B cell (primary cell): Measurements from ENCODE around the gene CTIF. TPM values are rescaled to one million over a fixed set of nuclear protein-coding genes. Genes with fewer than 3 reads are reported as not detected.

Experiments used
- ATAC-seq: fragments of 200-7000 bp; cut with Tn5 transposase; one replicate; pipeline ENCODE4 v1.10.0; 2021; ENCODE audit warnings: low read depth, mild to moderate bottlenecking, moderate number of reproducible peaks, moderate library complexity
- CTCF ChIA-PET: fragments of 350-600 bp; sonication (Branson Sonifier 250); formaldehyde crosslinking; loops from one replicate; lab custom pipeline; 2021; ENCODE audit warnings: antibody characterized with exemption, inconsistent platforms; lab: Charles Lee
- POLR2A ChIA-PET: fragments of 350-600 bp; sonication (Branson Sonifier 250); formaldehyde crosslinking; loops from one replicate; lab custom pipeline; 2021; ENCODE audit warnings: antibody characterized with exemption; lab: Charles Lee
- DNase-seq: peaks from one replicate; pipeline ENCODE4 v3.0.0; 2013
- H2AFZ ChIP-seq: 2 replicates; pipeline ENCODE4 v1.6.1; 2012; ENCODE audit warnings: mild to moderate bottlenecking, low read depth, low read length; ENCODE audit not compliant: insufficient read depth, poor library complexity, severe bottlenecking
- H3K27ac ChIP-seq, 2 donors: 1 replicate in 1 of 2; 2 replicates in 1 of 2; pipeline ENCODE4 v1.5.1; 2012 to 2013; ENCODE audit warnings: low read length in 2 of 2, mild to moderate bottlenecking in 2 of 2, moderate library complexity in 1 of 2
- H3K27me3 ChIP-seq, 4 experiments: fragments of 200-600 bp in 1 of 4; sonication (generic) in 1 of 4; replicated peaks in 1 of 4; 1 replicate in 2 of 4; 2 replicates in 2 of 4; pipeline versions ENCODE4 v1.6.1 to v1.7.0; 2013 to 2016; ENCODE audit warnings: low read length in 3 of 4, mild to moderate bottlenecking in 2 of 4, mixed read lengths in 1 of 4, moderate library complexity in 1 of 4; ENCODE audit not compliant: insufficient read depth in 4 of 4, control insufficient read depth in 3 of 4; ENCODE audit errors: control extremely low read depth in 1 of 4
- H3K36me3 ChIP-seq, 2 experiments: replicated peaks in 1 of 2; 1 replicate in 1 of 2; 2 replicates in 1 of 2; pipeline versions ENCODE4 v1.6.1 to v1.7.1; 2013; ENCODE audit warnings: low read length in 1 of 2; ENCODE audit not compliant: insufficient read depth in 2 of 2, control insufficient read depth in 1 of 2; ENCODE audit errors: control extremely low read depth in 1 of 2, extremely low read depth in 1 of 2
- H3K4me1 ChIP-seq, 2 donors: fragments of 200-600 bp in 1 of 2; sonication (generic) in 1 of 2; 1 replicate in 1 of 2; 2 replicates in 1 of 2; pipeline versions ENCODE4 v1.5.1 to v1.6.1; 2013 to 2017; ENCODE audit warnings: low read length in 2 of 2; ENCODE audit not compliant: control insufficient read depth in 2 of 2, insufficient read depth in 2 of 2
- H3K4me2 ChIP-seq: replicated peaks from 2 replicates; pipeline ENCODE3; 2012; ENCODE audit warnings: mild to moderate bottlenecking, low read depth, low read length; ENCODE audit not compliant: poor library complexity, severe bottlenecking
- H3K4me3 ChIP-seq, 5 experiments: fragments of 200-600 bp in 1 of 5; sonication (generic) in 1 of 5; 1 replicate in 3 of 5; 2 replicates in 2 of 5; pipeline versions ENCODE4 v1.5.1 to v1.7.0; 2011 to 2016; ENCODE audit warnings: low read length in 4 of 5, mild to moderate bottlenecking in 4 of 5, low read depth in 2 of 5, control low read depth in 1 of 5, moderate library complexity in 1 of 5; ENCODE audit not compliant: insufficient read depth in 1 of 5; ENCODE audit errors: control extremely low read depth in 1 of 5, extremely low read depth in 1 of 5
- H3K79me2 ChIP-seq: fragments of 200-600 bp; sonication (generic); one replicate; pipeline ENCODE4 v1.6.0; 2016; ENCODE audit warnings: low read length; ENCODE audit not compliant: control insufficient read depth, insufficient read depth
- H3K9ac ChIP-seq: fragments of 200-600 bp; sonication (generic); 2 replicates; pipeline ENCODE4 v1.6.1; 2017; ENCODE audit warnings: mild to moderate bottlenecking, low read length, moderate library complexity
- H3K9me3 ChIP-seq, 3 donors: one replicate each; pipeline versions ENCODE4 v1.6.1 to v1.7.1; 2013; ENCODE audit warnings: low read length in 2 of 3; ENCODE audit not compliant: control insufficient read depth in 2 of 3, insufficient read depth in 1 of 3; ENCODE audit errors: control extremely low read depth in 1 of 3
- H4K20me1 ChIP-seq: 2 replicates; pipeline ENCODE4 v1.6.0; 2012; ENCODE audit warnings: mild to moderate bottlenecking, low read length; ENCODE audit not compliant: insufficient read depth, control insufficient read depth, poor library complexity, severe bottlenecking
- H3K27ac Mint-ChIP-seq: one replicate; pipeline ENCODE4 v1.8.0; 2021; ENCODE audit warnings: mixed read lengths
- H3K27me3 Mint-ChIP-seq: one replicate; pipeline ENCODE4 v1.8.0; 2021; ENCODE audit warnings: mixed read lengths
- H3K4me1 Mint-ChIP-seq: one replicate; pipeline ENCODE4 v1.8.0; 2021; ENCODE audit warnings: mixed read lengths
- H3K4me3 Mint-ChIP-seq: one replicate; pipeline ENCODE4 v1.8.0; 2021; ENCODE audit warnings: mixed read lengths
- H3K9me3 Mint-ChIP-seq: one replicate; pipeline ENCODE4 v1.8.0; 2022; ENCODE audit warnings: mixed read lengths; ENCODE audit not compliant: insufficient read depth
- CTCF ChIP-seq: fragments of 200-600 bp; IDR thresholded peaks from one replicate; pipeline ENCODE4 v1.8.0; 2022; ENCODE audit warnings: antibody characterized with exemption, mild to moderate bottlenecking
- EZH2 ChIP-seq: IDR thresholded peaks from 2 replicates; pipeline ENCODE4 v1.6.1; 2012; ENCODE audit warnings: borderline replicate concordance, low read depth, mild to moderate bottlenecking, moderate library complexity, low read length; ENCODE audit not compliant: insufficient read depth, poor library complexity, severe bottlenecking
- WGBS: methylation state at CpG from one replicate; pipeline ENCODE4 v1.1.5; 2013; ENCODE audit warnings: missing lambda C conversion rate; ENCODE audit not compliant: insufficient coverage; 5-methylcytosine and 5-hydroxymethylcytosine counted together
- intact Hi-C: fragments of 100-400 bp; cut with micrococcal nuclease; formaldehyde crosslinking; loops from one replicate; pipeline ENCODE4 v1.10.0; 2022
- polyA plus RNA-seq: library from polyadenylated mRNA; depleted of rRNA; stranded (reverse); fragments of >200 nt; gene quantifications from 2 replicates; pipeline ENCODE4 v1.2.3, GENCODE V29; 2012
- total RNA-seq, 2 donors: library from RNA; stranded (reverse); fragments of 120-200 nt in 1 of 2; gene quantifications; 1 replicate in 1 of 2; 2 replicates in 1 of 2; pipeline versions ENCODE4 v1.2.3 to v1.2.4, GENCODE V29; 2013 to 2022

CTIF gene
- total and polyA plus RNA-seq, 2 donors (not counting 1 experiment from before 2014, with no cell fraction given): 3.6 to 16.2 TPM

GRCh38 chr18:48825101-48825745 lies 286.4 kb downstream of the CTIF start:
- intact Hi-C loops: no loop called here
- Histone ChIP-seq H3K79me2 (no peaks in the 10 kb centered on the region), H3K27ac (no peak overlapping the region), H3K4me2 (no peak overlapping the region), H3K27me3 (no peaks in the 10 kb centered on the region), H3K36me3 (no peaks in the 10 kb centered on the region), H3K9me3 (peaks cover 0 to 1% (median 0%) of the 10 kb centered on the region in 3 donors), H2AFZ (no peak overlapping the region), H3K4me1 (peaks cover 12 to 13% of the 10 kb centered on the region in 2 donors), H3K4me3 (no peak overlapping the region), H3K9ac (no peak overlapping the region), H4K20me1 (no peaks in the 10 kb centered on the region)
- CTCF ChIA-PET: interaction anchor here (0.7 to 1.2 kb wide), 2 partner anchors 12 to 127 kb away, joined by 3 to 4 read pairs; no protein-coding TSS in a partner anchor
- POLR2A ChIA-PET: no interaction called here
- H3K9me3 Mint-ChIP-seq: peaks cover 5% of the 10 kb centered on the region
- no peak for TF ChIP-seq CTCF
- TF ChIP-seq EZH2: no peak
- WGBS: 94% methylated on average over 2 of the region's 6 CpGs
- H3K27me3 Mint-ChIP-seq: no peaks in the 10 kb centered on the region
- peaks cover 18% of the 10 kb centered on the region for H3K4me1 Mint-ChIP-seq
- H3K27ac Mint-ChIP-seq: no peak overlapping the region
- H3K4me3 Mint-ChIP-seq: no peak overlapping the region
- no peak for ATAC-seq
- DNase-seq: no peak

GRCh38 chr18:48826271-48826670 lies 287.4 kb downstream of the CTIF start:
- no peaks in the 10 kb centered on the region for H3K79me2 ChIP-seq
- Mint-ChIP-seq H3K4me1 (peaks cover 7% of the 10 kb centered on the region), H3K4me3 (no peak overlapping the region), H3K9me3 (peaks cover 5% of the 10 kb centered on the region), H3K27ac (no peak overlapping the region), H3K27me3 (no peaks in the 10 kb centered on the region)
- H3K36me3 ChIP-seq: no peaks in the 10 kb centered on the region
- CTCF ChIA-PET: interaction anchor here (0.7 kb wide), 1 partner anchor 126 kb away, joined by 3 read pairs; no protein-coding TSS in a partner anchor
- no peak for TF ChIP-seq CTCF
- TF ChIP-seq EZH2: no peak
- H3K9ac ChIP-seq: no peak overlapping the region
- intact Hi-C loops: no loop called here
- H4K20me1 ChIP-seq: no peaks in the 10 kb centered on the region
- no peak overlapping the region for H3K4me2 ChIP-seq
- POLR2A ChIA-PET: no interaction called here
- H2AFZ ChIP-seq: no peak overlapping the region
- no peak overlapping the region for H3K4me3 ChIP-seq
- H3K9me3 ChIP-seq: peaks cover 0 to 1% (median 0%) of the 10 kb centered on the region in 3 donors
- ATAC-seq (no peak), DNase-seq (no peak)
- H3K4me1 ChIP-seq: peaks cover 2 to 3% of the 10 kb centered on the region in 2 donors
- H3K27ac ChIP-seq: no peak overlapping the region
- H3K27me3 ChIP-seq: no peaks in the 10 kb centered on the region
- WGBS: 96% methylated on average over 6 of the region's 7 CpGs
